ENCODE data around the gene TFB1M.

DNA sequence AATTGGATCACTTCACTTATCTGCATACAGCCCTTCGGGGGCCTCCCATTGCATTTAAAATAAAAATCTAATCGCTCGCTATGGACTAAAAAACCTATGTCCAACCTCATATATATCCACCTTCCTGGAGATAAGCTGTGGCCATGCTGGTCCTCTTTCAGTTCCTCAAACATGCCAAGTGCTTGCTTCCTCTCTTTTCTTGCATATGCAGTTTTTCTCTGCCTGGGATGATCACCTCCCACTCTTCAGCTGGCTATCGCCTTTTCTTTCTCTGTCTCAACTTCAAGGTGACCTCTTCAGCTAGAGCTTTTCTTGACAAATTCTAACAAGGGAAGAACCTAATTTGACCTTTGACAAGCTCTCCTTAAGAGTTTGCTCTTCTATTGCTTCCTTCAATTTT is 5.6 kb upstream of the TFB1M start:
- no peak for TF ChIP-seq POLR2A (IDR thresholded peaks at IDR 0.05)
- no peak for TF ChIP-seq CTCF (IDR thresholded peaks at IDR 0.05)
